Fibroblast of lung (primary cell): ENCODE data around the gene CLOCK. TPM values are rescaled to one million over a fixed set of nuclear protein-coding genes. Genes with fewer than 3 reads are reported as not detected.
A peak's percentile ranks its signal among the peaks of the same experiment; 100 is the strongest.

ENCODE experiments used
- DNase-seq, 2 donors: peaks; one replicate each; pipeline versions ENCODE4 v3.0.0 to v3.0.0-alpha.2; 2010; ENCODE audit warnings: low read depth in 2 of 2
- H2AFZ ChIP-seq: 2 replicates; pipeline ENCODE4 v1.5.1; 2012; ENCODE audit warnings: low read length, control low read depth, inconsistent platforms
- H3K27ac ChIP-seq: 2 replicates; pipeline ENCODE4 v1.5.1; 2011; ENCODE audit warnings: low read length, control low read depth; ENCODE audit not compliant: insufficient read depth
- H3K27me3 ChIP-seq: 2 replicates; pipeline ENCODE4 v1.5.1; 2011; ENCODE audit warnings: mild to moderate bottlenecking, low read length; ENCODE audit not compliant: control insufficient read depth, insufficient read depth
- H3K36me3 ChIP-seq: 2 replicates; pipeline ENCODE4 v1.5.1; 2011; ENCODE audit warnings: low read length; ENCODE audit not compliant: control insufficient read depth, insufficient read depth
- H3K4me1 ChIP-seq: 2 replicates; pipeline ENCODE4 v1.5.1; 2011; ENCODE audit warnings: low read length; ENCODE audit not compliant: control insufficient read depth, insufficient read depth; ENCODE audit errors: extremely low read depth
- H3K4me2 ChIP-seq: 2 replicates; pipeline ENCODE4 v1.5.1; 2011; ENCODE audit warnings: low read length, control low read depth; ENCODE audit not compliant: insufficient read depth; ENCODE audit errors: extremely low read depth
- H3K4me3 ChIP-seq, 4 experiments: fragments of 200-600 bp in 1 of 4; sonication (generic) in 1 of 4; replicated peaks in 1 of 4; 2 replicates each; pipeline ENCODE4 v1.5.1; 2011 to 2016; ENCODE audit warnings: low read length in 4 of 4, low read depth in 3 of 4, mild to moderate bottlenecking in 3 of 4, control low read depth in 2 of 4, inconsistent platforms in 1 of 4, mixed read lengths in 1 of 4; ENCODE audit not compliant: insufficient read depth in 1 of 4; ENCODE audit errors: control extremely low read depth in 1 of 4
- H3K79me2 ChIP-seq: 2 replicates; pipeline ENCODE4 v1.5.1; 2012; ENCODE audit warnings: mild to moderate bottlenecking, low read length, inconsistent platforms; ENCODE audit not compliant: control insufficient read depth, insufficient read depth
- H3K9ac ChIP-seq: 2 replicates; pipeline ENCODE4 v1.5.1; 2011; ENCODE audit warnings: mild to moderate bottlenecking, low read length, control low read depth; ENCODE audit not compliant: insufficient read depth
- H3K9me3 ChIP-seq: 2 replicates; pipeline ENCODE4 v1.5.1; 2012; ENCODE audit warnings: low read depth, low read length; ENCODE audit not compliant: control insufficient read depth, insufficient read depth
- H4K20me1 ChIP-seq: 2 replicates; pipeline ENCODE4 v1.5.1; 2011; ENCODE audit warnings: low read length; ENCODE audit not compliant: control insufficient read depth, insufficient read depth; ENCODE audit errors: extremely low read depth
- EZH2 ChIP-seq: IDR thresholded peaks from 2 replicates; pipeline ENCODE4 v1.5.1; 2012; ENCODE audit warnings: low read length, control low read depth, mild to moderate bottlenecking; ENCODE audit errors: missing control alignments
- polyA plus RNA-seq, 2 donors: library from polyadenylated mRNA; depleted of rRNA in 1 of 2; stranded (reverse) in 1 of 2; unstranded in 1 of 2; fragments of >200 nt; gene quantifications; 2 replicates each; pipeline ENCODE4 v1.2.1, GENCODE V29; 2011 to 2012; ENCODE audit warnings: missing spikeins in 1 of 2
- total RNA-seq: library from RNA; depleted of rRNA; stranded (reverse); fragments of >200 nt; gene quantifications from 2 replicates; pipeline ENCODE4 v1.2.1, GENCODE V29; 2014
- TF ChIP-seq, protein P1 (sequence below), 2 donors: IDR thresholded peaks in 1 of 2; conservative IDR thresholded peaks in 1 of 2; 1 replicate in 1 of 2; 2 replicates in 1 of 2; pipeline ENCODE4 v1.5.1; 2011 to 2012; ENCODE audit warnings: low read length in 2 of 2, control low read depth in 1 of 2, inconsistent platforms in 1 of 2, low read depth in 1 of 2, mild to moderate bottlenecking in 1 of 2

Gene CLOCK
- total and polyA plus RNA-seq, 2 donors (not counting 1 experiment from before 2014, with no cell fraction given): 26.1 to 27.4 TPM

DNA sequence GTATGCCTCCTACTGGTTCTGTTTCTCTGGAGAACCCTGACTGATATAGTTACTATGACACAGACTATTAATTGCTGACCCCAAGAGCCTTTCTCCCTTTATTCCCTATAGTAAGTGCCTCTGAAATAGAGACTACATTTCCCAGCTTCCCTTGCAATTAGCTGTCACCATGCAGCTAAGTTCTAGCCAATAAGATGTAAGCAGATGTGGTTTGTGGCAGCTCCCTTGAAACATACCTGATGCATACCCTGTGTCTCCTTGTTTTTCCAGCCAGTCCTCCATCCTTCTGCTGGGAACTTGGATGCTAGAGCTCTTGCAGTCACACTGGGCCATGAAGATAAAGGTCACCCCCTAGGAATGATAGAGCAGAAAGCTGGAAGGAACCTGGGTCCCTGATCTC lies 160.6 kb downstream of the CLOCK start:
- no peak for TF ChIP-seq EZH2
- TF ChIP-seq, protein P1, sequence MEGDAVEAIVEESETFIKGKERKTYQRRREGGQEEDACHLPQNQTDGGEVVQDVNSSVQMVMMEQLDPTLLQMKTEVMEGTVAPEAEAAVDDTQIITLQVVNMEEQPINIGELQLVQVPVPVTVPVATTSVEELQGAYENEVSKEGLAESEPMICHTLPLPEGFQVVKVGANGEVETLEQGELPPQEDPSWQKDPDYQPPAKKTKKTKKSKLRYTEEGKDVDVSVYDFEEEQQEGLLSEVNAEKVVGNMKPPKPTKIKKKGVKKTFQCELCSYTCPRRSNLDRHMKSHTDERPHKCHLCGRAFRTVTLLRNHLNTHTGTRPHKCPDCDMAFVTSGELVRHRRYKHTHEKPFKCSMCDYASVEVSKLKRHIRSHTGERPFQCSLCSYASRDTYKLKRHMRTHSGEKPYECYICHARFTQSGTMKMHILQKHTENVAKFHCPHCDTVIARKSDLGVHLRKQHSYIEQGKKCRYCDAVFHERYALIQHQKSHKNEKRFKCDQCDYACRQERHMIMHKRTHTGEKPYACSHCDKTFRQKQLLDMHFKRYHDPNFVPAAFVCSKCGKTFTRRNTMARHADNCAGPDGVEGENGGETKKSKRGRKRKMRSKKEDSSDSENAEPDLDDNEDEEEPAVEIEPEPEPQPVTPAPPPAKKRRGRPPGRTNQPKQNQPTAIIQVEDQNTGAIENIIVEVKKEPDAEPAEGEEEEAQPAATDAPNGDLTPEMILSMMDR (conservative IDR thresholded peaks at IDR 0.05 in 1 of 2, IDR thresholded peaks at IDR 0.05 in 1 of 2; ENCODE audit: low read depth in 1 of 2, low read length in 2 of 2): no peak
- peak; percentile 17 to 49 for DNase-seq
- H2AFZ ChIP-seq: no peak overlapping the region

DNA sequence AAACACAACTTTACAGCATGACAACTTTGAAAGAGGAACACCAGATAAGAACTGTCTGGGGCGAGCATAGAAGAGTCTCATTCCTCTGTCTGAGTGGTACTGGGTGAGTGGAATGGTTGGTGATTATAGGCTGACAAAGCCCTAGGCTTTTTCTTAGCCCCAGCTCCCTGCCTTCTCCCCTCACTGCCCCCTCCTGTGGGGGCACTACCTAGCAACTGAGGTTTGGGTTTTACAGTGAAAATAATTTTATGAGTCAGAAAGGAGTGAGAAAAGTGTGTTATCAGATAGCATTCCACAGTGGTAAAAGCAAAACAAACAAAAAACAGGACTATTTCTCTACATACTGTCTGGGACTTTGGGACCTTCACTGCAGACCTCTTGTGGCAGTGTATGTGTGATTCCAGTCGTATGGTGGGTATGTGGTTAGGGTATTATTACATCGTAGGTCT lies 161.5 kb downstream of the CLOCK start:
- Histone ChIP-seq H3K4me2 (no peak overlapping the region), H4K20me1 (no peaks in the 10 kb centered on the region), H2AFZ (no peak overlapping the region), H3K79me2 (no peaks in the 10 kb centered on the region), H3K9ac (no peak overlapping the region), H3K36me3 (no peaks in the 10 kb centered on the region), H3K27me3 (no peaks in the 10 kb centered on the region), H3K4me1 (no peaks in the 10 kb centered on the region), H3K9me3 (no peaks in the 10 kb centered on the region), H3K4me3 (no peak overlapping the region), H3K27ac (no peak overlapping the region)
- DNase-seq: peak in 1 of 2 donors; percentile 55
- no peak for TF ChIP-seq EZH2

More for the DNA sequence above, 160.6 kb downstream of the CLOCK start:
- no peaks in the 10 kb centered on the region for H3K27me3 ChIP-seq
- H3K9me3 ChIP-seq: no peaks in the 10 kb centered on the region
- no peak overlapping the region for H3K4me2 ChIP-seq
- H3K79me2 ChIP-seq: no peaks in the 10 kb centered on the region
- H3K27ac ChIP-seq: no peak overlapping the region
- no peaks in the 10 kb centered on the region for H3K4me1 ChIP-seq
- no peak overlapping the region for H3K4me3 ChIP-seq
- no peaks in the 10 kb centered on the region for H3K36me3 ChIP-seq
- no peak overlapping the region for H3K9ac ChIP-seq
- no peaks in the 10 kb centered on the region for H4K20me1 ChIP-seq

DNA sequence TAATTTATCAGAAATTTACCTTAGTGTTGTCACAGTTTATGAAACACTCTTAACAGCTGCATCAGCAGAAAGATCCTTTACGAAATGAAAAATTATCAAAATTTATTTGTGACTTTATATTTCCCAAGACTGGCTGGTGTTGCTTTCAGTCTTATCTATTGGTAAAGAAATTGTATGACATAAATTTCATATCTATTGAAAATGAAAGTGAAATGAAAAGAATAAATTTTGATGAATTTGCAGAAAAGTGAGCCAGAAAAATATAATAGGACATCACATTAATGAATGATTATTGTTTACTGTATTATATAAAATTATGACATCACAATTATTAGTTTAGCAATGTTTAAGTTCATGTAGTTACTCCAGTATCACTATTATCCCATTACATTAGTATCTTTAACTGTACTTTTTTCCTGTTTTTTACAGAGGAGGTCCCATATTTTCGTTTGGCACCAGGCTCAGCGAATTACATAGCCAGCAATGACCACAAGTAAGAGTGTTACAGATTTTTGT lies 164.2 kb downstream of the CLOCK start:
- DNase-seq: no peak
- no peaks in the 10 kb centered on the region for H3K79me2 ChIP-seq
- no peak overlapping the region for H3K4me3 ChIP-seq
- H3K27ac ChIP-seq: no peak overlapping the region
- H3K9ac ChIP-seq: no peak overlapping the region
- H3K27me3 ChIP-seq: no peaks in the 10 kb centered on the region
- H3K4me2 ChIP-seq: no peak overlapping the region
- no peaks in the 10 kb centered on the region for H3K9me3 ChIP-seq
- TF ChIP-seq, protein P1 (conservative IDR thresholded peaks at IDR 0.05 in 1 of 2, IDR thresholded peaks at IDR 0.05 in 1 of 2; ENCODE audit: low read depth in 1 of 2, low read length in 2 of 2): no peak
- no peak for TF ChIP-seq EZH2
- no peaks in the 10 kb centered on the region for H4K20me1 ChIP-seq
- H2AFZ ChIP-seq: no peak overlapping the region
- H3K4me1 ChIP-seq: no peaks in the 10 kb centered on the region
- no peaks in the 10 kb centered on the region for H3K36me3 ChIP-seq
